Stomach smooth muscle (tissue), 2 donors: ENCODE data around the gene FLT1.

Experiments
- H3K27ac ChIP-seq: one replicate; pipeline ENCODE4 v1.7.0; 2013; ENCODE audit warnings: mild to moderate bottlenecking, low read length, inconsistent platforms
- H3K27me3 ChIP-seq, 2 donors: one replicate each; pipeline ENCODE4 v1.7.0; 2013; ENCODE audit warnings: low read length in 2 of 2; ENCODE audit not compliant: insufficient read depth in 2 of 2, control insufficient read depth in 1 of 2
- H3K36me3 ChIP-seq, 2 donors: one replicate each; pipeline ENCODE4 v1.7.0; 2013; ENCODE audit warnings: low read length in 2 of 2; ENCODE audit not compliant: control insufficient read depth in 2 of 2, insufficient read depth in 2 of 2
- H3K4me1 ChIP-seq: one replicate; pipeline ENCODE4 v1.7.0; 2013; ENCODE audit warnings: low read length; ENCODE audit not compliant: control insufficient read depth, insufficient read depth
- H3K4me3 ChIP-seq, 2 donors: one replicate each; pipeline ENCODE4 v1.7.0; 2013; ENCODE audit warnings: low read length in 2 of 2
- H3K9ac ChIP-seq, 2 donors: one replicate each; pipeline ENCODE4 v1.7.0; 2013; ENCODE audit warnings: low read length in 2 of 2, mild to moderate bottlenecking in 1 of 2
- H3K9me3 ChIP-seq, 2 donors: one replicate each; pipeline ENCODE4 v1.7.0; 2013; ENCODE audit warnings: low read length in 2 of 2; ENCODE audit not compliant: control insufficient read depth in 2 of 2
- donor health status: healthy.
- donor health status: Pancreatic carcinoma.

The FLT1 gene

GRCh38 chr13:28318496-28318895, 176.4 kb downstream of the FLT1 start:
- peaks cover 3% of the 10 kb centered on the region for H3K4me1 ChIP-seq
- no peaks in the 10 kb centered on the region for H3K9me3 ChIP-seq
- no peak overlapping the region for H3K4me3 ChIP-seq

GRCh38 chr13:28316836-28317235, 178.1 kb downstream of the FLT1 start:
- Histone ChIP-seq H3K36me3 (no peaks in the 10 kb centered on the region), H3K4me1 (peaks cover 3% of the 10 kb centered on the region)

More at GRCh38 chr13:28318496-28318895, 176.4 kb downstream of the FLT1 start:
- no peaks in the 10 kb centered on the region for H3K27me3 ChIP-seq
- no peak overlapping the region for H3K27ac ChIP-seq
- H3K9ac ChIP-seq = no peak overlapping the region
- H3K36me3 ChIP-seq = no peaks in the 10 kb centered on the region

GRCh38 chr13:28316129-28316528, 178.8 kb downstream of the FLT1 start:
- H3K9ac ChIP-seq = no peak overlapping the region
- no peak overlapping the region for H3K27ac ChIP-seq
- H3K27me3 ChIP-seq = no peaks in the 10 kb centered on the region
- no peaks in the 10 kb centered on the region for H3K36me3 ChIP-seq
- H3K9me3 ChIP-seq = no peaks in the 10 kb centered on the region
- no peak overlapping the region for H3K4me3 ChIP-seq
- peaks cover 3% of the 10 kb centered on the region for H3K4me1 ChIP-seq

More at GRCh38 chr13:28316836-28317235, 178.1 kb downstream of the FLT1 start:
- no peak overlapping the region for H3K27ac ChIP-seq
- no peaks in the 10 kb centered on the region for H3K27me3 ChIP-seq
- H3K9ac ChIP-seq = no peak overlapping the region
- H3K9me3 ChIP-seq = no peaks in the 10 kb centered on the region
- no peak overlapping the region for H3K4me3 ChIP-seq

GRCh38 chr13:28314879-28315278, 180.0 kb downstream of the FLT1 start:
- no peaks in the 10 kb centered on the region for H3K27me3 ChIP-seq
- peaks cover 3% of the 10 kb centered on the region for H3K4me1 ChIP-seq
- no peaks in the 10 kb centered on the region for H3K36me3 ChIP-seq
- no peak overlapping the region for H3K9ac ChIP-seq
- H3K27ac ChIP-seq = no peak overlapping the region
- H3K4me3 ChIP-seq = no peak overlapping the region
- H3K9me3 ChIP-seq = no peaks in the 10 kb centered on the region

- Histone ChIP-seq H3K9me3 (no peaks in the 10 kb centered on the region), H3K27me3 (no peaks in the 10 kb centered on the region), H3K9ac (no peak overlapping the region), H3K27ac (no peak overlapping the region), H3K36me3 (no peaks in the 10 kb centered on the region), H3K4me1 (peaks cover 2% of the 10 kb centered on the region), H3K4me3 (no peak overlapping the region)
These were observed 181.3 kb downstream of the FLT1 start for GRCh38 chr13:28313579-28313978.

- H3K9me3 ChIP-seq = no peaks in the 10 kb centered on the region
- H3K9ac ChIP-seq = no peak overlapping the region
- H3K27ac ChIP-seq = no peak overlapping the region
- no peak overlapping the region for H3K4me3 ChIP-seq
- H3K27me3 ChIP-seq = no peaks in the 10 kb centered on the region
- H3K36me3 ChIP-seq = no peaks in the 10 kb centered on the region
- H3K4me1 ChIP-seq = no peaks in the 10 kb centered on the region
These were observed 188.6 kb downstream of the FLT1 start for GRCh38 chr13:28306325-28306724.

GRCh38 chr13:28301839-28302238, 193.1 kb downstream of the FLT1 start:
- no peaks in the 10 kb centered on the region for H3K9me3 ChIP-seq
- no peak overlapping the region for H3K27ac ChIP-seq
- no peaks in the 10 kb centered on the region for H3K27me3 ChIP-seq
- H3K4me3 ChIP-seq = no peak overlapping the region
- no peak overlapping the region for H3K9ac ChIP-seq
- no peaks in the 10 kb centered on the region for H3K36me3 ChIP-seq
- H3K4me1 ChIP-seq = no peaks in the 10 kb centered on the region

- no peaks in the 10 kb centered on the region for H3K4me1 ChIP-seq
- no peak overlapping the region for H3K4me3 ChIP-seq
- H3K36me3 ChIP-seq = no peaks in the 10 kb centered on the region
- no peaks in the 10 kb centered on the region for H3K27me3 ChIP-seq
- no peak overlapping the region for H3K27ac ChIP-seq
- no peaks in the 10 kb centered on the region for H3K9me3 ChIP-seq
- H3K9ac ChIP-seq = no peak overlapping the region
These were observed 195.0 kb downstream of the FLT1 start for GRCh38 chr13:28299916-28300315.

GRCh38 chr13:28297341-28297740, 197.6 kb downstream of the FLT1 start:
- H3K9me3 ChIP-seq = no peaks in the 10 kb centered on the region
- no peaks in the 10 kb centered on the region for H3K27me3 ChIP-seq
- H3K4me1 ChIP-seq = no peaks in the 10 kb centered on the region
- no peak overlapping the region for H3K4me3 ChIP-seq
- H3K27ac ChIP-seq = no peak overlapping the region
- H3K9ac ChIP-seq = no peak overlapping the region
- peaks cover 15 to 16% of the 10 kb centered on the region in 2 donors for H3K36me3 ChIP-seq

GRCh38 chr13:28286263-28286662, 208.7 kb downstream of the FLT1 start:
- Histone ChIP-seq H3K27me3 (no peaks in the 10 kb centered on the region), H3K4me1 (no peaks in the 10 kb centered on the region), H3K36me3 (peaks cover 6 to 23% of the 10 kb centered on the region in 2 donors), H3K9ac (no peak overlapping the region), H3K9me3 (no peaks in the 10 kb centered on the region), H3K27ac (no peak overlapping the region), H3K4me3 (no peak overlapping the region)

- H3K9me3 ChIP-seq = no peaks in the 10 kb centered on the region
- H3K9ac ChIP-seq = no peak overlapping the region
- H3K4me3 ChIP-seq = no peak overlapping the region
- H3K27ac ChIP-seq = no peak overlapping the region
- no peaks in the 10 kb centered on the region for H3K4me1 ChIP-seq
- no peaks in the 10 kb centered on the region for H3K27me3 ChIP-seq
- H3K36me3 ChIP-seq = peaks cover 6 to 21% of the 10 kb centered on the region in 2 donors
These were observed 211.3 kb downstream of the FLT1 start for GRCh38 chr13:28283600-28283999.
